IPS DF 4.7 (cell line): ENCODE measurements around the gene BMP10.

Source experiments
- DNase-seq: peaks from one replicate; pipeline ENCODE4 v3.0.0-alpha.2; 2013; ENCODE audit warnings: low spot score; ENCODE audit errors: extremely low read depth

Gene BMP10

DNA sequence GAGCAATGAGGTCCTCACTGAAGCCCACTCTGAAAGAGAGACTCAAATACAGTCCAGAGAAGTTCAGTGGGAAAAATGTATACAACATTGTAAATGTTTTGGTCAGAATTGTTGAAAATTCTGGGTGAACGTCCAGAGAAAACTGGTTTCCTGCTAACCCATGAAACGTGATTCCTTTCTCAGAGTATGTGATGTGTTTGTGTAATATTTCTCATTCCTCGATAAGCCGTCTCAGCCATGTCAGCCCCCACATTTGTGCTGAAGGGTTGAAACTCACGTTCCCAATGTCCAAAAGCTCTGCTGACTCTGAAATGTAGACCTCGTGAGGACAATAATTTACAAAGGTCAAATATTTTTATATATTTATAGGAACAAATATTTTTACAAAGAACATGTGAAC, 51.6 kb downstream of the BMP10 start:
- no peak for DNase-seq

DNA sequence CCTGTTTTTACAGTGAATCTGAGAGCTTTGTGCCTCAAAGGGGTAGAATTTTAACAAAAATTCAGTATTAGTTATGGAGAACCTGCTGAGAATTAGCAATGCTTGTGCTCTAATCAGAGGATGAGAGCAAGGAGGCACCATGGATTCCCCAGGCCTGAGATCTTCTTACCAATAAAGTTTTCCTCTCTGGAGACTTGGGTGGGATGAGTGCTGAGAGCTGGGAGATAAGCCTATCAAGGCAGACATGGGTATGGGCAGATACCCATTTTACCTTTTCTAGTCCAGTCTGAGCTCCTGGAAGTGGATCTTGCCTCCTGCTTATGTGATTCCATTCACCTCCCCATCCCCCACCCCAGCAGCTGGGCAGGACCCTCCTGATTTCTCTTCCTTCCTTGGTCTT, 53.9 kb downstream of the BMP10 start:
- DNase-seq: no peak
